Activated T-cell treated with anti-CD3 and anti-CD28 coated beads, Interleukin-2, amount 50 U/mL, for 1 hour (primary cell): ENCODE data around the gene HOXA3.

ENCODE experiments used
- DNase-seq: peaks from one replicate; pipeline ENCODE4 v3.0.0-alpha.2; 2020

Gene HOXA3

GRCh38 chr7:27154901-27155815, 2.8 kb upstream of the HOXA3 start:
- DNase-seq = peak; percentile 47

DNA sequence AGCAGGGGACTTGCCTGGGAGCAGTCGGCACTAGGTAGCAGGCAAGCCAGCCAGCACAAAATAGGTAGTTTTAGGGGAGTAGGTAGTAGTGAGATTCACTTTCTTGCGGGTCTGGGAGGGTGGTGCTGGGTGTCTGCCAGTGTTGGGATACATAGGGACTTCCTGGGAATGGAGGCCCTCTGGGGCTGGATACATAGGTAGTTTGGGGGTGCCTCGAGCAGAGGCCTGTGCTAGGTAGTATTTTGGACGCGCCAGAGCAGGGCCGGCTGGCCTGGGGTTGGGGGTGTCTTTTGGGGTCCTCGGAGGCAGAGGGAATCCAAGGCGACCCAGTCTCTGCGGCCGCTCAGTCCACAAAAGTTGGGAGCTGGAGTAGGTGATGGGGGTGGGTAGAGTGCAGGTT, 2.0 kb upstream of the HOXA3 start:
- peak; percentile 16 for DNase-seq

DNA sequence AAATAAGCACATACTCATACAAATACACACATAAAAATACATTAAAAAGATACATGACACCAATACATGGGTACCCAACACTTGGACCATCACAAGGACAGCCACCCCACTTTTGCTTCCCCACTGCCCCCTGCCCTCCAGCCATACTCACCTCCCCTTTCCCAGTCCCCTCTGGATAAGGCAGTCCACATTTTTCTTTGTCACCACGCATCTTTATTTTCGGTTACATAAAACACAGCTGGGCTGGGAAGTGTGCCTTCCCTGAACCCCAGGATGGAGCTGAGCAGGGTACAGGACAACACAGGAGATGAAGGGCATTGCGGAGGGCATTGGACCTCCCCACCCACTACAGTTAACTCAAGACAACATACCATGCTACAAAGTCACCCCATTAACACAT, 1.1 kb upstream of the HOXA3 start:
- peak; percentile 11 for DNase-seq

DNA sequence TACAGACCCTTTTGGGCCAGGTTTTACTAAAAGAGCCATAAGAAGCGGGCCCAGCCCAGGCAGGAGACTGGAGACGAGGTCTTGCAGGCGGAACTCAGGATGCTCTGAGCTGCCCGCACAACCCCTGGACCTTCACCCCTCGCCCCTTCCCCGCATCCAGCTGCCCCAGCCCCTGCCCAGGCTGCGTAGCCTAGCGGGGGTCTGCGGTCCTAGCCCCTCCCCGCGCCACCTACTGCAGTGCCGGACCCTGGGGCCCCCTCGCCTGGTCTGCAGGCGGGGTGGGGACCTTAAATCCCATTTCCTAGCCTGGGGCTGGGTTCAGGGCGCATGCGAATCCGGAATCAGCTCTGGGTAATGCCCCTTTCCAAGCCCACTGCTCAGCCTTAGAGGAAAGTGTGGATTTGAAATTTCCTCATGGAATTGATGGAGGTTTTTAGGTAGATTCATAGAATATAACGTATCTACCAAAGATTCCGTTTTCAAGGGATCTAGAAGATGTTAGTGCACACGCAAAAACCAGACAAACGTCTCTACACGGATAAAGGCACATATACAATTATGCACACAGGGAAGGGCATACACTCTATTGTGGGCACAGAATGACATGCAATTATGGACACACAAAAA, 546 bp upstream of the HOXA3 start:
- DNase-seq = peak; percentile 16

DNA sequence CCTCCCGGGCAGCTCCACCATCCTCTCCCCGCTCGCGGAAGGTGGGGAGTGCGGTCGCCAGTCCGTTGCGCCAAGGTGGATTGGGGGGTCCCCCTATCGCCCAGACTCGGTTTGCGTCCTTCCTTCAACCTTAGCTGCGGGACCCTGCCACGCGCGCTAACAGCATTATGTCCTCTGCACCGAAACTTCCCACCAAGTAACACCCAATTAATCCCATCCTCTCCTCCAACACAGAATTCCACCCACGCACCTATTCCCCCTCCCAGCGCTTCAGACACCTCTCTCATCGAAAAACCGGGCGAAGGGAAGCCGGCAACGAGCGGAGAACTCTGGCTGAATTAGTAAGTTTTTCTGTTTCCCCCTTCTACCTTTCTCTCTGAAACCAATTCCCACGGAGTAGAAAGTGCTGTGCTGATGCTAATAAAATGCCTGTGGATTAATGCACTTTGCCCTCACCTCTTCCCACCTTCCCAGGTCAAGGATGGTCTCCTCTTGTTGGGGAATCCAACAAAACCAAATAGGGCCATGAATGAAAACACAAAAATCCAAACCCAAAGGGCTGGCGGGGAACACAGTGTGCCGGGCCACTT, 947 bp downstream of the HOXA3 start:
- no peak for DNase-seq

GRCh38 chr7:27150568-27151340, 1.6 kb downstream of the HOXA3 start:
- DNase-seq = peak; percentile 74

GRCh38 chr7:27149842-27150567, 2.4 kb downstream of the HOXA3 start:
- DNase-seq = no peak

- no peak for DNase-seq
Observed at GRCh38 chr7:27148756-27149641, 3.4 kb downstream of the HOXA3 start.

DNA sequence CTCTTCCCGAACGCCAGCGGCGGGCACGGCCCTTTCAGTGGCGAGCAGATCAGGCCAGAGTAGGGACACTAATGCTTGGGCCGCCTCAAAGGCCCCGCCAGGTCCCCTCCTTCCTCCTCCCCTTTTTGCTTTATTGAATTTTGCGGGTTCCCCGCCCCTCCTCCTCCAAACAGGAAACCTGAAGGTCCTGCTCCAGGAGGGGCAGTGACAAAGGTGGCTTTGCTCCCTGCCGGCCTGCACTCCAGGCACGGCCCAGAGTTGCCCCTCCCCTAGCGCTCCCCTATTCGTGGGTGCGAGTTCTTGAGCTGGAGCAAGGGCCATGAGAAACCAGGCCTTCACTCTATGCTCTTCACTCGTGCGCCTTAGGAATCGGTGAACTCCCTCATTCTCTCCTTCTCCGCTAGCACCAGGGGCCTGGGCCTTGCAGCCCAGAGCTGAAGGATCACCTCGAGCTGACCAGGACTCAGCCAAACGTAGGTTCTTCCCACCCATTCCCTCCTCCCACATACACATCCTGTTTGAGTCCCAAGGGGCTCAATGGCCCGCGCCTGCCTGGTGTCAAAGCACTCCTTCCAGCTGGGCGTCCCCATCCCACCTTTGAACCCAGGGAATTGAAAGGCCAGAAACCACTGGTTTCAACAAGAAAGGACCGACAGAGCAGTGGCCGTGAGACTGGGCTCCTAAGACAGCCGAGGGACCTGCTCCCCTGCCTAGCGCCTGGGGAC, 4.2 kb downstream of the HOXA3 start:
- no peak for DNase-seq

DNA sequence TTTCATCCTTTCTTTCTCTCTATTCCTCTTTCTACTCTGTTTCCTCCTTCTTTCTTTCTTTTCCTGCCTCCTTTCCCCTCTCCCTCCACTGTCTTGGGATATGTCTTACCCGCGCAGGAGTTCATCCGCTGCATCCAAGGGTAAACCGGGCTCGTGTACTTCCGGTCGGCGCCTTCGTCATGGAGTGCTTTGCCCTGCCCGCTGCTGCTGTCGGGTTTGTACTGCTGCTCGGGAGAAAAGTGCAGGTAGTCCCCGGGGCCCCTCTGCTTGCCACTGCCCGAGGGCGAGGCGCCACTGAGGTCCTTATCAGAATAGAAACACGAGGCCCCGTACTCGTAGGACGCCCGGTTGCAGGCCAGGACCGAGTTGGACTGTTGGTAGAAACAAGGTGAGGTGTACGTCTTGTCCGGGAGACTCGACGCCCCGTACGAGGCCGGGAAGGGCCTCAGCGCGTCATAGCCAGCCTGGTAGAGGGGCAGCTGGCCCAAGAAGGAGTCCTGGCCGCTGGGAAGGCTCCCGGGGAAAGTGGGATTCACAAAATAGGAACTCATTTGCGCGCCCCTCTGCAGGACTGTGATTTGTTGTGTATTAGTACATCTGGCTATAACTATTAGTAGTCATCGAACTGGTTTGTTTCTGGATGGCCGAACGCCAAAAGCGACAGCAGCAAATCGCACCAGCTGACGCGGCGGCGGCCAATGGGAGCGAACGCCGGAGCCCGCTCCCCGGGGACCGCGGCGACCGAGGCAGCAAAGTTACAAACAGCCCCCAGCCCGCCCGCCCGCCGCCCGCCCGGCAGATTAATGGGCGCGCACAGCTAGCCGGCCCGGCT, 5.0 kb downstream of the HOXA3 start, which contains the start of gene HOXA6:
HOXA6 (minus strand) TSS at position 576 of the 832 bp plus-strand sequence; CDS start at position 551, 25 bp downstream.
- DNase-seq = no peak

- DNase-seq = no peak
Observed at GRCh38 chr7:27146491-27147198, 5.7 kb downstream of the HOXA3 start.

DNA sequence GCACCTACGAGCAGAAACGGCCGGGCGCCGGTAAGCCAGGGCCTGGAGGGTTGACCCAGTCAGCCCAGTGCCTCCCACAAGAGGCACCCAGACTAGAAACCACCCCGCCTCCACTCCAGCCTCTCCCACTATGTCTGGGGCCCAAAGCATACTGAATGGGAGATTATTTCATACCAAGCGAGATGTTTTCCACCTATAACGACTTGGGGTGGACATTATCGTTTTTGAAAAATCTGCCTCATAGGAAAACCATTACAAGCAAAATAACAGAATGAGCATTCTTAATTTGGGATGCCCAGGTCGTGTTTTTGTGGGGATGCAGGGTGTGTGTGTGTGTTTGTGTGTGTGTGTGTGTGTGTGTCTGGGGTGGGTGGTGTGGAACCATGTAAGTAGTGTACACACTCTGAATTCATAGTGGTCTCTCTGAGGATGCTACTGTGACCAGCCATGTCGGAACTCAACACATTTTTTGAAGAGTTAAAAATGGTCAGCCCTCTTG, 6.4 kb downstream of the HOXA3 start:
- no peak for DNase-seq

DNA sequence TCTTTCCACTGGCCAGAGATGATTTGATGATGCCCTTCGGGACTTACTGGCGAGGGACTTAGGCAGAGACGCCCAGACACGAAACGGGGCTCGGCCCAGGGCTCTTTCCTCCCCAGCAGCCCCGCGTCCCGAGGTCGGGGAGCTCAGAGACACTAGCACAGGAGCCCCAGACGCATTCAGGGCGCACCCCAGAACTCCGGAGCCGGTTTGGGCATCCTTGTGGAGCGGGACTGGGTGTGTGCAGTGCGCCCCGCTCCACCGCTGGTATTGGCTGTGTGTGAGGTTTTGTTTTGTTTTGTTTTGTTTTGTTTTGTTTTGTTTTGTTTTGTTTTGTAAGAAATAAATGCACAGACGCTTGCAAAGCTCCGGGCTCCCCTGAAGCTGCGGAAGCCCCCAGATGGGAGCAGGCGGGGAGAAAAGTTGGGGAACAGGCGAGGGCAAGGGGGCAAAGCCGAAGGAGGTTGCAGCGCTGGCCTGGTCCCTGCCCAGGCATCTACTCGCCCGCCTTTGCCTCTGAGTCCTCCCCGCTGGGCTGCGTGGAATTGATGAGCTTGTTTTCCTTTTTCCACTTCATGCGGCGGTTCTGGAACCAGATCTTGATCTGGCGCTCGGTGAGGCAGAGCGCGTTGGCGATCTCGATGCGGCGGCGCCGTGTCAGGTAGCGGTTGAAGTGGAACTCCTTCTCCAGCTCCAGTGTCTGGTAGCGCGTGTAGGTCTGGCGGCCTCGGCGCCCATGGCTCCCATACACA, 7.0 kb downstream of the HOXA3 start:
- no peak for DNase-seq

- no peak for DNase-seq
Observed at GRCh38 chr7:27144781-27145164, 7.6 kb downstream of the HOXA3 start.

DNA sequence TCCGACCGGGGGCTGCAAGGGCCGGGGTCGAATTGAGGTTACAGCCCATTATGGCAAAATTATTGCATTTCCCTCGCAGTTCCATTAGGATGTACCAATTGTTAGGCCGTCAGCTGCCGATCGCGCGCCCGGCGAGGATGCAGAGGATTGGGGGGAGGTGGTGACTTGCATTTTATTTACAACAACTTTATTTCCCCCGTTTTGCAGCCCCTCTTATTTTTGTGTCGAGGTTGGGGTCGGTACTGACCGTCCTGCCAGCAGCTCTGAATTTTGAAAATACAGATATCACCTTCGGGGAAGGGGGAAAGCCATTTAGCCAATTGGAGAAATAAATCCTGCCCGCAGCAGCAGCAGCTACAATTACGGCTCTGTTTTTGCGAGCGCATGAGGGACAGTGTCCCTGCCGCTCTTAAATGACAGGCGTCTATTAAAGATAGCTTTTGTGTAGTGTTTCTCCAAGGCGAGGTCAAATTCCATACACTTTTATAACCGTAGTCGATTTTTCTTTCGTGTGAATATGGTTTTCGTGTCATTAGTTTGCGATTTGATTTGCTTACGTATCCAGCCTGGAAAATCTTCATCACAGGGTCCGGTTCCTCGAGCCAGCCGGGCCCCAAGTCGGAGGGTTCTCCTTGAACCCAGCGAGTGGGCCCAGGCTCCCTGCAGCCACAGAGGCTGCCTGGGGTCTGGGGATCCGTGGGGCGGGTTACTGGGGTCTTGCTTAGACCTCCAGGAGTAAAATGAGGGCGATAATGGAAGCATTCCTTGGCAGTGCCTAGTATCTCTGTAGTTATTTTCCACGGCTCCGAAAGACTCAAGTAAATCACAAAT, 8.2 kb downstream of the HOXA3 start:
- no peak for DNase-seq

DNA sequence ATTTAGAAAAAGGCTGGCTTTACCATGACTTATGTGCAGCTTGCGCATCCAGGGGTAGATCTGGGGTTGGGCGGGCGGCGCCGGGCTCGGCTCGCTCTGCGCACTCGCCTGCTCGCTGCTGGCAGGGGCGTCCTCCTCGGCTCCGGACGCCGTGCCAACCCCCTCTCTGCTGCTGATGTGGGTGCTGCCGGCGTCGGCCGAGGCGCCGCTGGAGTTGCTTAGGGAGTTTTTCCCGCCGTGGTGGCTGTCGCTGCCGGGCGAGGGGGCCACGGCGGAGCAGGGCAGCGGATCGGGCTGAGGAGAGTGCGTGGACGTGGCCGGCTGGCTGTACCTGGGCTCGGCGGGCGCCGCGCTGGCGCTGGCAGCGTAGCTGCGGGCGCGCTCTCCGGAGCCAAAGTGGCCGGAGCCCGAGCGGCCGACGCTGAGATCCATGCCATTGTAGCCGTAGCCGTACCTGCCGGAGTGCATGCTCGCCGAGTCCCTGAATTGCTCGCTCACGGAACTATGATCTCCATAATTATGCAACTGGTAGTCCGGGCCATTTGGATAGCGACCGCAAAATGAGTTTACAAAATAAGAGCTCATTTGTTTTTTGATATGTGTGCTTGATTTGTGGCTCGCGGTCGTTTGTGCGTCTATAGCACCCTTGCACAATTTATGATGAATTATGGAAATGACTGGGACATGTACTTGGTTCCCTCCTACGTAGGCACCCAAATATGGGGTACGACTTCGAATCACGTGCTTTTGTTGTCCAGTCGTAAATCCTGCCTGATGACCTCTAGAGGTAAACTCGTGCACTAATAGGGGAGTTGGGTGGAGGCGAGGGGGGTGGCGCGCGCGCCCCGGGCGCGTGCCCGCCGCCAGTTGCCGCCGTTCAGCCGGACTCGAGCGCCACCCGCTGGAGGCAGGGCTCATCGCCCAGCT, 9.1 kb downstream of the HOXA3 start, which contains the start of gene HOXA5:
HOXA5 (minus strand) TSS at position 659 of the 927 bp plus-strand sequence; CDS start at position 585, 74 bp downstream.
- no peak for DNase-seq
